CD4-positive, alpha-beta T cell (primary cell): ENCODE measurements around the gene GADD45G. TPM values are rescaled to one million over a fixed set of nuclear protein-coding genes. Genes with fewer than 3 reads are reported as not detected.

Experiments used
- ATAC-seq: fragments of 200-7000 bp; cut with Tn5 transposase; one replicate; pipeline ENCODE4 v1.10.0; 2022; ENCODE audit warnings: mild to moderate bottlenecking; ENCODE audit not compliant: poor library complexity
- CTCF ChIA-PET: fragments of 350-600 bp; sonication (Branson Sonifier 250); formaldehyde crosslinking; loops from one replicate; lab custom pipeline; 2021; ENCODE audit warnings: antibody characterized with exemption, inconsistent platforms; lab: Charles Lee
- POLR2A ChIA-PET: fragments of 350-600 bp; sonication (Branson Sonifier 250); formaldehyde crosslinking; loops from one replicate; lab custom pipeline; 2021; ENCODE audit warnings: antibody characterized with exemption, inconsistent platforms; lab: Charles Lee
- DNase-seq, 14 experiments: peaks; one replicate each; pipeline ENCODE4 v3.0.0-alpha.2; 2013 to 2020; ENCODE audit warnings: mixed read lengths in 2 of 14
- H3K27ac ChIP-seq, 2 donors: one replicate each; pipeline versions ENCODE4 v1.5.1 to v1.7.0; 2013; ENCODE audit warnings: low read length in 2 of 2, low read depth in 1 of 2, mild to moderate bottlenecking in 1 of 2
- H3K27me3 ChIP-seq, 2 experiments: 1 replicate in 1 of 2; 2 replicates in 1 of 2; pipeline versions ENCODE4 v1.6.1 to v1.7.0; 2013; ENCODE audit warnings: low read length in 2 of 2, control low read depth in 1 of 2, mild to moderate bottlenecking in 1 of 2, moderate library complexity in 1 of 2; ENCODE audit not compliant: insufficient read depth in 2 of 2, control insufficient read depth in 1 of 2
- H3K36me3 ChIP-seq: one replicate; pipeline ENCODE4 v1.6.1; 2013; ENCODE audit warnings: low read length, control low read depth; ENCODE audit not compliant: insufficient read depth
- H3K4me1 ChIP-seq: one replicate; pipeline ENCODE4 v1.6.1; 2013; ENCODE audit warnings: low read length, control low read depth; ENCODE audit not compliant: insufficient read depth
- H3K4me3 ChIP-seq: one replicate; pipeline ENCODE4 v1.5.1; 2013; ENCODE audit warnings: mild to moderate bottlenecking, low read length, moderate library complexity
- H3K9me3 ChIP-seq, 2 experiments: 1 replicate in 1 of 2; 2 replicates in 1 of 2; pipeline versions ENCODE4 v1.6.1 to v1.7.0; 2013; ENCODE audit warnings: low read length in 2 of 2, mild to moderate bottlenecking in 2 of 2, control low read depth in 1 of 2, moderate library complexity in 1 of 2; ENCODE audit not compliant: control insufficient read depth in 1 of 2, insufficient read depth in 1 of 2
- H3K27ac Mint-ChIP-seq: one replicate; pipeline ENCODE4 v1.8.0; 2020; ENCODE audit warnings: mixed read lengths
- H3K27me3 Mint-ChIP-seq: one replicate; pipeline ENCODE4 v1.8.0; 2021; ENCODE audit warnings: mixed read lengths
- H3K36me3 Mint-ChIP-seq: one replicate; pipeline ENCODE4 v1.8.0; 2021; ENCODE audit warnings: low read depth, mixed read lengths
- H3K4me1 Mint-ChIP-seq: one replicate; pipeline ENCODE4 v1.8.0; 2021; ENCODE audit warnings: low read depth, mixed read lengths
- H3K4me3 Mint-ChIP-seq: one replicate; pipeline ENCODE4 v1.8.0; 2020; ENCODE audit warnings: mild to moderate bottlenecking, mixed read lengths
- H3K9me3 Mint-ChIP-seq: one replicate; pipeline ENCODE4 v1.8.0; 2020; ENCODE audit warnings: mixed read lengths
- intact Hi-C, 2 experiments: fragments of 100-400 bp; cut with DNase I in 1 of 2; cut with micrococcal nuclease in 1 of 2; formaldehyde crosslinking; loops; one replicate each; pipeline versions ENCODE4 v1.15.1 to v1.9.0; 2023 to 2025; cut with DNase I, micrococcal nuclease
- total RNA-seq, 174 experiments: library from RNA in 2 of 174; stranded (reverse) in 2 of 174; gene quantifications; one replicate each; pipeline ENCODE4 v1.2.3 and lab custom pipeline; 2021 to 2026
- TF ChIP-seq, protein P1 (sequence below): fragments of 200-600 bp; IDR thresholded peaks from one replicate; pipeline ENCODE4 v1.8.0; 2022; ENCODE audit warnings: antibody characterized with exemption, mild to moderate bottlenecking

GADD45G gene
- total RNA-seq, 2 experiments from 2014 or later, result 15.6 to 16.1 TPM

DNA sequence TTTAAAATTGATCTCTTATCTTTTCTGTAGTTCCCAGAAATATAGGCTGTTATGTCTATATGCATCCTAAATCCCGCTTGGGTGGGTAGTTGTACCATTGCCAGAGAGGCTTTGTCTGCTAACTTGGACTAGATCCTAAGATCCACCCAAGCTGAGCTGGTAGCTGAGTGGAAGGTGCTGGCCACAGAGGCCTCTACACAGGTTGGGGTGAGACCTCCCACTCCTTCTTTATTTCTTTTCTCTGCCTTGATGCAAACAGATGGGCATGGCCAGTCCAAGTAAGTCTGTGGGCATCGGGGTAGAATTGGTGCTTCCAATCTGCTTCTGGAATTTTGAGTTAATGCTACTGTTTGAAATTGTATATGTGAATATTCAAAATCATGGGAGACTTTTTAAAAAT is 14.4 kb upstream of the GADD45G start:
- intact Hi-C loops, result loop anchor here (10.0 kb wide), 1 partner anchor 1164 kb away; no protein-coding TSS in a partner anchor
- Mint-ChIP-seq H3K36me3 (no peaks in the 10 kb centered on the region), H3K27ac (no peak overlapping the region), H3K9me3 (no peaks in the 10 kb centered on the region), H3K4me1 (no peaks in the 10 kb centered on the region), H3K4me3 (no peak overlapping the region), H3K27me3 (peaks cover 15% of the 10 kb centered on the region)
- H3K4me3 ChIP-seq, result no peak overlapping the region
- H3K9me3 ChIP-seq, result no peaks in the 10 kb centered on the region
- no peak overlapping the region for H3K27ac ChIP-seq
- H3K4me1 ChIP-seq, result peaks cover 3% of the 10 kb centered on the region
- CTCF ChIA-PET, result no interaction called here
- peaks cover 0 to 7% of the 10 kb centered on the region in 2 experiments for H3K27me3 ChIP-seq
- DNase-seq (no peak), ATAC-seq (no peak)
- POLR2A ChIA-PET, result no interaction called here
- no peaks in the 10 kb centered on the region for H3K36me3 ChIP-seq
- TF ChIP-seq, protein P1, sequence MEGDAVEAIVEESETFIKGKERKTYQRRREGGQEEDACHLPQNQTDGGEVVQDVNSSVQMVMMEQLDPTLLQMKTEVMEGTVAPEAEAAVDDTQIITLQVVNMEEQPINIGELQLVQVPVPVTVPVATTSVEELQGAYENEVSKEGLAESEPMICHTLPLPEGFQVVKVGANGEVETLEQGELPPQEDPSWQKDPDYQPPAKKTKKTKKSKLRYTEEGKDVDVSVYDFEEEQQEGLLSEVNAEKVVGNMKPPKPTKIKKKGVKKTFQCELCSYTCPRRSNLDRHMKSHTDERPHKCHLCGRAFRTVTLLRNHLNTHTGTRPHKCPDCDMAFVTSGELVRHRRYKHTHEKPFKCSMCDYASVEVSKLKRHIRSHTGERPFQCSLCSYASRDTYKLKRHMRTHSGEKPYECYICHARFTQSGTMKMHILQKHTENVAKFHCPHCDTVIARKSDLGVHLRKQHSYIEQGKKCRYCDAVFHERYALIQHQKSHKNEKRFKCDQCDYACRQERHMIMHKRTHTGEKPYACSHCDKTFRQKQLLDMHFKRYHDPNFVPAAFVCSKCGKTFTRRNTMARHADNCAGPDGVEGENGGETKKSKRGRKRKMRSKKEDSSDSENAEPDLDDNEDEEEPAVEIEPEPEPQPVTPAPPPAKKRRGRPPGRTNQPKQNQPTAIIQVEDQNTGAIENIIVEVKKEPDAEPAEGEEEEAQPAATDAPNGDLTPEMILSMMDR, result no peak

DNA sequence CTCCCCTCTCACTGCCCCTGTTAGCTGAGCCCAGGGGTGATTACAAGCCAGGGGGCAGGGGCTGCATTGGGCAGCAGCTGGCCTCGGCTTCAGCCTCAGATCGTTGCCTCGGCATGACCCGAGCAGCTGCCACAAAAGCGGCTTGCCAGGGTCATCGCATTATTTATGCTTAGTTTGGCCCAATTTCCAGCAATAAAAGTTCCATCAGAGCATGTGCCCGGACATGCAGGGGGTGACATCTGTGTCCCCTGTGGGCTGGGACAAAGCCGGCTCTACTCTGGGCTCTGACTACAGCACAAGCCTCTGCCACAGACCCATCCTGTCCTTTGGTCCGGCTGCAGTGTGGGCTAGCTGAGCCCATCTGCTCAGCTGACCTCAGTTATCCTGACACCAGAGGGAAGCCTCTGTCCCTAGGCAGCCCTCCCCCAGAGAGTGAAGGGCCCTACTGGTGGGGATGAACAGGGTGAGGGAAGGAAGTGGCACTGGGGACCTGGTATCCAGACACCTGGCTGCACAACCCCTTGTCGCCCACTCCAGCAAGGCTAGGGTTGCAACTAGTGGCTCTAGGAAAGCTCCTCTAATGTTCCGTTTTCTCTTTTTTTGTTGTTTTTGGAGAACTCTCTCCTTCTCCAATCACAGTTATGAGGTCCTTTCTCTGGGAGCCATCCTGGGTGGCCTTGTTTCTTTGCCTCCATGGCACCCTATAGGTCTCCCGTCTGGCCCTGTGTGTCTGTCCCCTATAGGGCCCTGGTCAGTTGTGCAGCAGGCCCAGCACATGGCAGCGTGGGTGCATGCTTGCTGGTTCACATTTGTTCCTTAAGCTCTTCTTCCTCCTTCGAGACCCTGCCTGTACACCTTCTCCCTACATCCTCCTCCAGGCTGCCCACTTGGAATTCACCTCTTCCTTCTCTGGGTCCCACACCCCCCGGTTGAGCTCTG is 13.3 kb upstream of the GADD45G start:
- DNase-seq (no peak), ATAC-seq (no peak)
- no peak overlapping the region for H3K27ac Mint-ChIP-seq
- Histone ChIP-seq H3K4me3 (no peak overlapping the region), H3K27me3 (peaks cover 0 to 7% of the 10 kb centered on the region in 2 experiments), H3K9me3 (no peaks in the 10 kb centered on the region), H3K4me1 (peaks cover 3% of the 10 kb centered on the region), H3K36me3 (no peaks in the 10 kb centered on the region), H3K27ac (no peak overlapping the region)
- no peaks in the 10 kb centered on the region for H3K4me1 Mint-ChIP-seq
- intact Hi-C loops, result loop anchor here (10.0 kb wide), 1 partner anchor 1163 kb away; no protein-coding TSS in a partner anchor
- H3K4me3 Mint-ChIP-seq, result no peak overlapping the region
- peaks cover 10% of the 10 kb centered on the region for H3K27me3 Mint-ChIP-seq
- POLR2A ChIA-PET, result no interaction called here
- TF ChIP-seq, protein P1, result no peak
- no peaks in the 10 kb centered on the region for H3K36me3 Mint-ChIP-seq
- H3K9me3 Mint-ChIP-seq, result no peaks in the 10 kb centered on the region
- CTCF ChIA-PET, result interaction anchor here (1.1 kb wide), 1 partner anchor 11 kb away, joined by 4 read pairs; no protein-coding TSS in a partner anchor

DNA sequence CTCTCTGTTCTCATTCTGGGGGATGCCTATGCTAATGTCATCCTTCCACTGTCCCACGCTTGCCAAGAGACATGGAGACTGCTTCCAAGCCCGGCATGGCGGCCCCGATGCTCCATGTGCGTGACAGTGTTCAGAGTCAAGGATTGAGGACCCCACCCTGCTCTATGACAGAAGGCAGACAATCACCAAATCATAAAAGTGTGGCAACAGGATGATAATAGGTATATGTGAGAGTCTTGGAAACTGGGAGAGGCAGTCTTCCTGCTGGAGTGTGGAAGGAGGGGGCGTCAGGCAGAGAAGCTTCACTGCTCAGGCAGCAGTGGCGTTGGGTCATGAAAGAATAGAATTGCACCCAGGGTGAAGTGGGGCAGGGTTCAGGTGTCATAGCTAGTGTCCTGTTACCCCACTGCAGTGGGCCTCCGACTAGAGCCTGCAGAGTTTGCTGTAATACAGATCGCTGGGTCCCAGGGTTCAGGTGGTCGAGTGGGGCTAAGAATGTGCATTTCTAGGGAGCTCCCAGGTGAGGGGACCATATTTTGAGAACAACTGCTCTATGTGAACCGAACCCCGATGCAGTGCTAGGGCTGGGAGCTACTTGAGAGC is 12.5 kb upstream of the GADD45G start:
- no peaks in the 10 kb centered on the region for H3K9me3 Mint-ChIP-seq
- DNase-seq, result no peak
- intact Hi-C loops, result loop anchor here (10.0 kb wide), 1 partner anchor 1162 kb away; no protein-coding TSS in a partner anchor
- TF ChIP-seq, protein P1, result no peak
- H3K36me3 Mint-ChIP-seq, result no peaks in the 10 kb centered on the region
- ATAC-seq, result no peak
- Histone ChIP-seq H3K4me3 (no peak overlapping the region), H3K27me3 (peaks cover 0 to 7% of the 10 kb centered on the region in 2 experiments), H3K27ac (no peak overlapping the region), H3K9me3 (no peaks in the 10 kb centered on the region), H3K4me1 (peaks cover 3% of the 10 kb centered on the region), H3K36me3 (no peaks in the 10 kb centered on the region)
- ChIA-PET CTCF (interaction anchor here (1.1 kb wide), 1 partner anchor 11 kb away, joined by 4 read pairs; no protein-coding TSS in a partner anchor), POLR2A (no interaction called here)
- H3K4me3 Mint-ChIP-seq, result no peak overlapping the region
- H3K27ac Mint-ChIP-seq, result no peak overlapping the region
- H3K27me3 Mint-ChIP-seq, result peaks cover 10% of the 10 kb centered on the region
- H3K4me1 Mint-ChIP-seq, result no peaks in the 10 kb centered on the region
